PC-9 (cell line): ENCODE data around the gene SLC9A3. TPM values are rescaled to one million over a fixed set of nuclear protein-coding genes. Genes with fewer than 3 reads are reported as not detected.

Experiments used
- BruUV-seq: library from RNA; stranded (reverse); fragments of 400-500 nt; replicated peaks from 2 replicates; lab custom pipeline; 2021; lab: Mats Ljungman, UMichigan
- CTCF ChIA-PET: fragments of 300-600 bp; sonication (Branson Sonifier 250); formaldehyde crosslinking; loops from one replicate; lab custom pipeline; 2022; ENCODE audit warnings: antibody characterized with exemption; lab: Charles Lee
- POLR2A ChIA-PET: fragments of 300-600 bp; sonication (Branson Sonifier 250); formaldehyde crosslinking; loops from one replicate; lab custom pipeline; 2022; ENCODE audit warnings: antibody characterized with exemption; ENCODE audit not compliant: unreplicated experiment; lab: Charles Lee
- DNase-seq, 2 experiments: peaks; one replicate each; pipeline versions ENCODE4 v3.0.0 to v3.0.0-alpha.2; 2015 to 2022; ENCODE audit warnings: mixed read lengths in 1 of 2
- H2AFZ ChIP-seq: fragments of 200-600 bp; sonication (generic); 2 replicates; pipeline ENCODE4 v1.8.1; 2017; ENCODE audit warnings: antibody characterized with exemption
- H3F3A ChIP-seq: fragments of 200-600 bp; sonication (generic); 2 replicates; pipeline ENCODE4 v1.8.1; 2017; ENCODE audit warnings: antibody characterized with exemption, mild to moderate bottlenecking, low read depth; ENCODE audit not compliant: insufficient read depth
- H3K27ac ChIP-seq: fragments of 200-600 bp; sonication (generic); 2 replicates; pipeline ENCODE4 v1.6.1; 2016; ENCODE audit warnings: mixed run types
- H3K27me3 ChIP-seq: fragments of 200-600 bp; sonication (generic); 2 replicates; pipeline ENCODE4 v1.6.1; 2016; ENCODE audit warnings: low read depth, mixed run types; ENCODE audit not compliant: insufficient read depth
- H3K36me3 ChIP-seq: fragments of 200-600 bp; sonication (generic); 2 replicates; pipeline ENCODE4 v1.6.1; 2016; ENCODE audit warnings: low read depth, mixed run types
- H3K4me1 ChIP-seq: fragments of 200-600 bp; sonication (generic); replicated peaks from 2 replicates; pipeline ENCODE4 v1.6.1; 2016; ENCODE audit warnings: mixed run types; ENCODE audit not compliant: insufficient read depth
- H3K4me2 ChIP-seq: fragments of 200-600 bp; sonication (generic); 2 replicates; pipeline ENCODE4 v1.6.1; 2017; ENCODE audit warnings: mixed run types
- H3K4me3 ChIP-seq: fragments of 200-600 bp; sonication (generic); 2 replicates; pipeline ENCODE4 v1.6.1; 2016; ENCODE audit warnings: mixed run types
- H3K79me2 ChIP-seq: fragments of 200-600 bp; sonication (generic); 2 replicates; pipeline ENCODE4 v1.6.1; 2017; ENCODE audit warnings: low read depth, mixed run types
- H3K9me2 ChIP-seq: fragments of 200-600 bp; sonication (generic); 2 replicates; pipeline ENCODE4 v1.8.1; 2017; ENCODE audit warnings: mild to moderate bottlenecking; ENCODE audit not compliant: insufficient read depth
- H3K9me3 ChIP-seq: fragments of 200-600 bp; sonication (generic); 2 replicates; pipeline ENCODE4 v1.8.1; 2016; ENCODE audit warnings: low read depth; ENCODE audit not compliant: insufficient read depth
- H4K20me1 ChIP-seq: fragments of 200-600 bp; sonication (generic); 2 replicates; pipeline ENCODE4 v1.8.1; 2017; ENCODE audit not compliant: insufficient read depth
- CTCF ChIP-seq: fragments of 200-600 bp; sonication (generic); conservative IDR thresholded peaks from 2 replicates; pipeline ENCODE4 v1.6.1; 2017; ENCODE audit warnings: mixed run types, antibody characterized with exemption, mild to moderate bottlenecking, moderate library complexity
- EZH2 ChIP-seq: fragments of 200-600 bp; sonication (generic); IDR thresholded peaks from 2 replicates; pipeline ENCODE4 v1.8.0; 2017; ENCODE audit warnings: antibody characterized with exemption, low read depth
- intact Hi-C: fragments of 100-400 bp; cut with micrococcal nuclease; formaldehyde crosslinking; loops from one replicate; pipeline ENCODE4 v1.10.0; 2022; ENCODE audit not compliant: unreplicated experiment
- total RNA-seq: library from RNA; stranded (reverse); gene quantifications from 2 replicates; pipeline ENCODE4 v1.2.3, GENCODE V29; 2021

SLC9A3 gene
- total RNA-seq, 1 experiment from 2014 or later = 5.6 TPM

GRCh38 chr5:439636-440035 lies 84.6 kb downstream of the SLC9A3 start:
- H3K4me1 ChIP-seq = peaks cover 16% of the 10 kb centered on the region
- no peaks in the 10 kb centered on the region for H3K27me3 ChIP-seq
- no TSS peak for BruUV-seq
- no peak overlapping the region for H2AFZ ChIP-seq
- H4K20me1 ChIP-seq = peaks cover 7% of the 10 kb centered on the region; the same call in 1 of the 2 replicates
- DNase-seq = no peak
- POLR2A ChIA-PET = interaction anchor here (0.5 kb wide), 1 partner anchor 22 kb away, joined by 3 read pairs; no protein-coding TSS in a partner anchor
- no peak overlapping the region for H3K27ac ChIP-seq
- TF ChIP-seq CTCF (no peak), EZH2 (no peak)
- H3K36me3 ChIP-seq = no peaks in the 10 kb centered on the region
- CTCF ChIA-PET = no interaction called here
- H3K9me2 ChIP-seq = no peaks in the 10 kb centered on the region
- no peak overlapping the region for H3K4me2 ChIP-seq
- H3F3A ChIP-seq = peaks cover 3% of the 10 kb centered on the region; the same call in 1 of the 2 replicates
- intact Hi-C loops = loop anchor here (10.0 kb wide), 1 partner anchor 1205 kb away; no protein-coding TSS in a partner anchor
- H3K79me2 ChIP-seq = peaks cover 27% of the 10 kb centered on the region
- no peak overlapping the region for H3K4me3 ChIP-seq
- no peaks in the 10 kb centered on the region for H3K9me3 ChIP-seq

GRCh38 chr5:439181-439580 lies 85.1 kb downstream of the SLC9A3 start:
- no peaks in the 10 kb centered on the region for H3K27me3 ChIP-seq
- H2AFZ ChIP-seq = no peak overlapping the region
- H3K79me2 ChIP-seq = peaks cover 23% of the 10 kb centered on the region
- ChIA-PET POLR2A (no interaction called here), CTCF (no interaction called here)
- H3K27ac ChIP-seq = no peak overlapping the region
- H3K9me3 ChIP-seq = no peaks in the 10 kb centered on the region
- peaks cover 11% of the 10 kb centered on the region for H3K4me1 ChIP-seq
- no peak overlapping the region for H3K4me2 ChIP-seq
- peaks cover 3% of the 10 kb centered on the region; the same call in 1 of the 2 replicates for H4K20me1 ChIP-seq
- no peak for DNase-seq
- intact Hi-C loops = no loop called here
- no peaks in the 10 kb centered on the region for H3K36me3 ChIP-seq
- no peak overlapping the region for H3K4me3 ChIP-seq
- H3K9me2 ChIP-seq = no peaks in the 10 kb centered on the region
- no TSS peak for BruUV-seq
- peaks cover 3% of the 10 kb centered on the region; the same call in 1 of the 2 replicates for H3F3A ChIP-seq
- TF ChIP-seq CTCF = no peak
- no peak for TF ChIP-seq EZH2

DNA sequence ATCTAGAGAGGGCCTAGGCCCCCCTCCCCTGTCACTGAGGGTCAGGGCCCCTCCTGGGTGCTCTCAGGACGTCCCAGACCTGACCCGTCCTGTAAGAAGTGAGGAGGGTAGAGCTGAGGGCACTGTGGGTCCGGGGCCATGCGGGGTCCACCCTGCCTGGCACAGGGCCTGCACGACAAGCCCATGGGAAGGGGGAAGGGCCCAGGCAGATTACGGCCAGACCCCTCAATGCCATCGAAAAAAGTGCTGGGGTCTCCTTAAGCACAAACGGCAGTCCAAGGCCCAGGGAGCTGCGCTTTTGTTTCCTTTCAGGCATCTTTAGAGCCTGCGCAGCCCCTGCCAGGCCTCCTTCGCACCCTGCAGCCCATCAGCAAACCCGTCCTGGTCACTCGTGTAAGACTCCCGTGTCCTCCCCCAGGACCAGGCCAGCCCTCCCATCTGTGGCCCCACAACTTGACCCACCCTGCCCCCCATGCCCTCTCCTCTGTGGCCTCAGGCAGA lies 85.7 kb downstream of the SLC9A3 start:
- TF ChIP-seq CTCF (no peak), EZH2 (no peak)
- peaks cover 3% of the 10 kb centered on the region; the same call in 1 of the 2 replicates for H3F3A ChIP-seq
- no peaks in the 10 kb centered on the region for H3K9me3 ChIP-seq
- no peak overlapping the region for H3K27ac ChIP-seq
- H4K20me1 ChIP-seq = peaks cover 3% of the 10 kb centered on the region; the same call in 1 of the 2 replicates
- BruUV-seq = no TSS peak
- H3K27me3 ChIP-seq = no peaks in the 10 kb centered on the region
- no peak overlapping the region for H3K4me3 ChIP-seq
- ChIA-PET CTCF (no interaction called here), POLR2A (no interaction called here)
- H3K4me1 ChIP-seq = peaks cover 8% of the 10 kb centered on the region
- H3K4me2 ChIP-seq = no peak overlapping the region
- intact Hi-C loops = no loop called here
- H3K36me3 ChIP-seq = no peaks in the 10 kb centered on the region
- H3K9me2 ChIP-seq = no peaks in the 10 kb centered on the region
- no peak for DNase-seq
- H2AFZ ChIP-seq = no peak overlapping the region
- peaks cover 16% of the 10 kb centered on the region for H3K79me2 ChIP-seq
